Measurements from ENCODE around the gene TARBP2. TPM values are rescaled to one million over a fixed set of nuclear protein-coding genes. Genes with fewer than 3 reads are reported as not detected.

The TARBP2 gene
- total RNA-seq, 1 experiment from 2014 or later: 47.8 TPM

GRCh38 chr12:53497461-53497860, 3.6 kb upstream of the TARBP2 start:
- POLR2A ChIA-PET (ENCODE audit: unreplicated experiment): no interaction called here
- Histone ChIP-seq H3K27ac (no peak overlapping the region), H4K20me1 (ENCODE audit: insufficient read depth) (no peaks in the 10 kb centered on the region), H2AFZ (no peak overlapping the region), H3K9me3 (ENCODE audit: insufficient read depth, low read depth) (no peaks in the 10 kb centered on the region), H3K4me3 (no peak overlapping the region), H3K27me3 (ENCODE audit: insufficient read depth, low read depth) (no peaks in the 10 kb centered on the region), H3K36me3 (ENCODE audit: low read depth) (no peaks in the 10 kb centered on the region), H3K4me2 (no peak overlapping the region), H3F3A (ENCODE audit: insufficient read depth, low read depth) (peaks cover 31% of the 10 kb centered on the region), H3K4me1 (replicated peaks; ENCODE audit: insufficient read depth) (peaks cover 28% of the 10 kb centered on the region), H3K9me2 (ENCODE audit: insufficient read depth) (no peaks in the 10 kb centered on the region), H3K79me2 (ENCODE audit: low read depth) (peaks cover 11% of the 10 kb centered on the region)
- CTCF ChIA-PET: interaction anchor here (0.7 kb wide), 1 partner anchor 511 kb away, joined by 3 read pairs; no protein-coding TSS in a partner anchor
- no TSS peak for BruUV-seq (replicated peaks)
- intact Hi-C loops (cut with micrococcal nuclease; ENCODE audit: unreplicated experiment): no loop called here
- DNase-seq: no peak
- TF ChIP-seq EZH2 (IDR thresholded peaks at IDR 0.05; ENCODE audit: low read depth) (no peak), CTCF (conservative IDR thresholded peaks at IDR 0.05) (no peak)

GRCh38 chr12:53498235-53498630, 2.9 kb upstream of the TARBP2 start:
- POLR2A ChIA-PET (ENCODE audit: unreplicated experiment): interaction anchor here (0.6 to 0.7 kb wide), 2 partner anchors 126 to 145 kb away, joined by 4 to 37 read pairs; no protein-coding TSS in a partner anchor

More at GRCh38 chr12:53498235-53498630, 2.9 kb upstream of the TARBP2 start:
- Histone ChIP-seq H3K9me3 (ENCODE audit: insufficient read depth, low read depth) (no peaks in the 10 kb centered on the region), H3K4me2 (peak overlapping the region; percentile 98; the same call in 1 of the 2 replicates), H3K4me3 (no peak overlapping the region), H3K79me2 (ENCODE audit: low read depth) (peaks cover 18% of the 10 kb centered on the region), H3K9me2 (ENCODE audit: insufficient read depth) (no peaks in the 10 kb centered on the region), H3K4me1 (replicated peaks; ENCODE audit: insufficient read depth) (peaks cover 30% of the 10 kb centered on the region), H3K27me3 (ENCODE audit: insufficient read depth, low read depth) (no peaks in the 10 kb centered on the region), H3F3A (ENCODE audit: insufficient read depth, low read depth) (peaks cover 31% of the 10 kb centered on the region), H3K36me3 (ENCODE audit: low read depth) (no peaks in the 10 kb centered on the region), H2AFZ (no peak overlapping the region), H3K27ac (no peak overlapping the region), H4K20me1 (ENCODE audit: insufficient read depth) (no peaks in the 10 kb centered on the region)
- intact Hi-C loops (cut with micrococcal nuclease; ENCODE audit: unreplicated experiment): no loop called here
- TF ChIP-seq EZH2 (IDR thresholded peaks at IDR 0.05; ENCODE audit: low read depth) (no peak), CTCF (conservative IDR thresholded peaks at IDR 0.05) (no peak)
- CTCF ChIA-PET: no interaction called here
- no TSS peak for BruUV-seq (replicated peaks)
- DNase-seq: no peak

Data from PC-9 (cell line).